ENCODE data around the gene IDE. TPM values are rescaled to one million over a fixed set of nuclear protein-coding genes. Genes with fewer than 3 reads are reported as not detected.
A peak's percentile ranks its signal among the peaks of the same experiment; 100 is the strongest.

Gene IDE
- total and polyA plus RNA-seq, 8 donors, result 19.2 to 50.2 (median 23.1) TPM

- Histone ChIP-seq H3K27ac (no peak overlapping the region), H3K4me1 (peaks cover 4 to 23% of the 10 kb centered on the region in 2 donors), H3K9me3 (no peaks in the 10 kb centered on the region), H3K36me3 (peaks cover 0 to 5% of the 10 kb centered on the region in 2 donors), H3K4me3 (no peak overlapping the region), H3K27me3 (no peaks in the 10 kb centered on the region)
- DNase-seq, result no peak
- intact Hi-C loops (cut with DNase I), result no loop called here
- ATAC-seq, result peak; percentile 85
- no peak for TF ChIP-seq CTCF (IDR thresholded peaks at IDR 0.05)
Observed at GRCh38 chr10:92567952-92568600, 5.8 kb downstream of the IDE start.

GRCh38 chr10:92562424-92562823 lies 11.5 kb downstream of the IDE start:
- peaks cover 0 to 38% of the 10 kb centered on the region in 2 donors for H3K36me3 ChIP-seq
- no peaks in the 10 kb centered on the region for H3K4me1 ChIP-seq
- no peak for TF ChIP-seq CTCF (IDR thresholded peaks at IDR 0.05)
- no peaks in the 10 kb centered on the region for H3K27me3 ChIP-seq
- intact Hi-C loops (cut with DNase I), result no loop called here
- no peak overlapping the region for H3K27ac ChIP-seq
- H3K9me3 ChIP-seq, result no peaks in the 10 kb centered on the region
- ATAC-seq (no peak), DNase-seq (no peak)
- H3K4me3 ChIP-seq, result no peak overlapping the region

- Histone ChIP-seq H3K4me3 (no peak overlapping the region), H3K36me3 (peaks cover 0 to 63% of the 10 kb centered on the region in 2 donors), H3K9me3 (peaks cover 0 to 8% of the 10 kb centered on the region in 2 donors), H3K4me1 (no peaks in the 10 kb centered on the region), H3K27me3 (no peaks in the 10 kb centered on the region), H3K27ac (no peak overlapping the region)
- intact Hi-C loops (cut with DNase I), result no loop called here
- DNase-seq, result no peak
- no peak for TF ChIP-seq CTCF (IDR thresholded peaks at IDR 0.05)
- no peak for ATAC-seq
Observed at GRCh38 chr10:92559046-92559445, 14.8 kb downstream of the IDE start.

GRCh38 chr10:92553959-92554358 lies 19.9 kb downstream of the IDE start:
- intact Hi-C loops (cut with DNase I), result no loop called here
- Histone ChIP-seq H3K4me3 (no peak overlapping the region), H3K36me3 (peaks cover 0 to 56% of the 10 kb centered on the region in 2 donors), H3K27me3 (no peaks in the 10 kb centered on the region), H3K27ac (no peak overlapping the region), H3K4me1 (no peaks in the 10 kb centered on the region), H3K9me3 (peaks cover 0 to 15% of the 10 kb centered on the region in 2 donors)
- DNase-seq, result no peak
- no peak for TF ChIP-seq CTCF (IDR thresholded peaks at IDR 0.05)
- no peak for ATAC-seq

- Histone ChIP-seq H3K36me3 (peaks cover 0 to 46% of the 10 kb centered on the region in 2 donors), H3K27me3 (no peaks in the 10 kb centered on the region), H3K9me3 (peaks cover 0 to 15% of the 10 kb centered on the region in 2 donors), H3K27ac (no peak overlapping the region), H3K4me1 (no peaks in the 10 kb centered on the region), H3K4me3 (no peak overlapping the region)
- ATAC-seq, result no peak
- intact Hi-C loops (cut with DNase I), result no loop called here
- DNase-seq, result no peak
- no peak for TF ChIP-seq CTCF (IDR thresholded peaks at IDR 0.05)
Observed at GRCh38 chr10:92552310-92552709, 21.6 kb downstream of the IDE start.

Measured in left lung (tissue), 10 donors.